Hepatocyte (in vitro differentiated cells): ENCODE measurements around the gene RAB5IF. TPM values are rescaled to one million over a fixed set of nuclear protein-coding genes. Genes with fewer than 3 reads are reported as not detected.
A peak's percentile ranks its signal among the peaks of the same experiment; 100 is the strongest.
"Not testable (repeated sequence)": the region's sequence is repeated elsewhere in the genome, so short reads cannot be mapped to it uniquely, and the experiment has no call there.

Source experiments
- DNase-seq: peaks from one replicate; pipeline ENCODE4 v3.0.0-alpha.2; 2016; ENCODE audit warnings: low spot score
- H2AFZ ChIP-seq: fragments of 200-600 bp; sonication (generic); 2 replicates; pipeline ENCODE4 v1.6.0; 2016; ENCODE audit warnings: antibody characterized with exemption, mild to moderate bottlenecking
- H3K27ac ChIP-seq: fragments of 200-600 bp; sonication (generic); 2 replicates; pipeline ENCODE4 v1.5.1; 2016; ENCODE audit warnings: mild to moderate bottlenecking
- H3K27me3 ChIP-seq: fragments of 200-600 bp; sonication (generic); 2 replicates; pipeline ENCODE4 v1.6.1; 2016
- H3K36me3 ChIP-seq: fragments of 200-600 bp; sonication (generic); replicated peaks from 2 replicates; pipeline ENCODE4 v1.5.1; 2016; ENCODE audit warnings: low read depth; ENCODE audit not compliant: insufficient read depth
- H3K4me1 ChIP-seq: fragments of 200-600 bp; sonication (generic); 2 replicates; pipeline ENCODE4 v1.5.1; 2016; ENCODE audit warnings: mild to moderate bottlenecking, moderate library complexity; ENCODE audit not compliant: insufficient read depth
- H3K4me2 ChIP-seq: fragments of 200-600 bp; sonication (generic); 2 replicates; pipeline ENCODE4 v1.6.0; 2016
- H3K4me3 ChIP-seq: fragments of 200-600 bp; sonication (generic); 2 replicates; pipeline ENCODE4 v1.5.1; 2016; ENCODE audit warnings: mild to moderate bottlenecking
- H3K79me2 ChIP-seq: fragments of 200-600 bp; sonication (generic); 2 replicates; pipeline ENCODE4 v1.6.0; 2017; ENCODE audit warnings: mild to moderate bottlenecking
- H3K9me2 ChIP-seq: fragments of 200-600 bp; sonication (generic); replicated peaks from 2 replicates; pipeline ENCODE4 v1.6.0; 2017; ENCODE audit warnings: mild to moderate bottlenecking; ENCODE audit not compliant: insufficient read depth
- H3K9me3 ChIP-seq: fragments of 200-600 bp; sonication (generic); 2 replicates; pipeline ENCODE4 v1.5.1; 2016; ENCODE audit warnings: low read depth, mild to moderate bottlenecking
- H4K20me1 ChIP-seq: fragments of 200-600 bp; sonication (generic); 2 replicates; pipeline ENCODE4 v1.6.0; 2016; ENCODE audit warnings: mild to moderate bottlenecking; ENCODE audit not compliant: insufficient read depth, poor library complexity, severe bottlenecking
- CTCF ChIP-seq: fragments of 200-600 bp; sonication (generic); IDR thresholded peaks from 2 replicates; pipeline ENCODE4 v1.5.1; 2016; ENCODE audit warnings: antibody characterized with exemption, mild to moderate bottlenecking; ENCODE audit not compliant: poor library complexity
- EZH2 ChIP-seq: fragments of 200-600 bp; sonication (generic); IDR thresholded peaks from 2 replicates; pipeline ENCODE4 v1.6.1; 2016; ENCODE audit warnings: antibody characterized with exemption, mild to moderate bottlenecking, borderline replicate concordance
- EZH2phosphoT487 ChIP-seq: fragments of 200-600 bp; sonication (generic); IDR thresholded peaks from one replicate; pipeline ENCODE4 v1.6.1; 2018; ENCODE audit warnings: antibody characterized with exemption, mild to moderate bottlenecking, low read depth, moderate library complexity; ENCODE audit not compliant: unreplicated experiment, severe bottlenecking
- WGBS: methylation state at CpG from one replicate; pipeline ENCODE4 v1.1.6; 2016; ENCODE audit warnings: low lambda C conversion rate; ENCODE audit errors: missing lambda C conversion rate; 5-methylcytosine and 5-hydroxymethylcytosine counted together
- polyA plus RNA-seq: library from polyadenylated mRNA; unstranded; fragments of >200 nt; fragmentation: Nextera tagmentation; extraction: Ambion mirVana; gene quantifications from 2 replicates; pipeline ENCODE4 v1.2.1, GENCODE V29; 2016
- total RNA-seq: library from RNA; depleted of rRNA; stranded (reverse); fragments of >200 nt; gene quantifications from 2 replicates; pipeline ENCODE4 v1.2.3, GENCODE V29; 2014

RAB5IF gene
- total and polyA plus RNA-seq, 2 experiments from 2014 or later: 134 to 198 TPM

GRCh38 chr20:36607586-36608387 lies 2.2 kb downstream of the RAB5IF start:
- peak overlapping the region; percentile 90 for H3K27ac ChIP-seq
- H3K9me3 ChIP-seq: no peaks in the 10 kb centered on the region
- no peaks in the 10 kb centered on the region for H3K36me3 ChIP-seq
- H4K20me1 ChIP-seq: peaks cover 5% of the 10 kb centered on the region
- H3K4me1 ChIP-seq: peaks cover 8% of the 10 kb centered on the region
- H3K4me3 ChIP-seq: no peak overlapping the region
- no peaks in the 10 kb centered on the region for H3K9me2 ChIP-seq
- peak overlapping the region; percentile 89 for H3K4me2 ChIP-seq
- WGBS: 79% methylated on average over 7 of the region's 7 CpGs
- no peak for TF ChIP-seq EZH2phosphoT487
- no peak for TF ChIP-seq EZH2
- TF ChIP-seq CTCF: no peak
- DNase-seq: peak; percentile 67
- H3K27me3 ChIP-seq: no peaks in the 10 kb centered on the region
- peaks cover 38% of the 10 kb centered on the region for H3K79me2 ChIP-seq
- no peak overlapping the region for H2AFZ ChIP-seq

- H4K20me1 ChIP-seq, H3K4me1 ChIP-seq, H3K27me3 ChIP-seq, H3K4me3 ChIP-seq, H3K9me3 ChIP-seq, H3K9me2 ChIP-seq, H3K36me3 ChIP-seq, DNase-seq, H2AFZ ChIP-seq: not testable (repeated sequence)
- 94% methylated on average over 6 of the region's 6 CpGs for WGBS
- peak overlapping the region; percentile 55 for H3K4me2 ChIP-seq
- peaks cover 38% of the 10 kb centered on the region for H3K79me2 ChIP-seq
- peak overlapping the region; percentile 90 for H3K27ac ChIP-seq
Measured at GRCh38 chr20:36608388-36608728, 2.8 kb downstream of the RAB5IF start.

- Histone ChIP-seq H3K9me3 (no peaks in the 10 kb centered on the region), H3K4me1 (peaks cover 4% of the 10 kb centered on the region), H3K36me3 (no peaks in the 10 kb centered on the region), H3K79me2 (peaks cover 29% of the 10 kb centered on the region), H3K9me2 (no peaks in the 10 kb centered on the region), H3K4me3 (no peak overlapping the region), H3K27me3 (no peaks in the 10 kb centered on the region), H3K4me2 (no peak overlapping the region), H2AFZ (no peak overlapping the region), H3K27ac (no peak overlapping the region), H4K20me1 (peaks cover 5% of the 10 kb centered on the region)
- TF ChIP-seq EZH2: no peak
- TF ChIP-seq EZH2phosphoT487: no peak
- no peak for TF ChIP-seq CTCF
- DNase-seq: no peak
- WGBS: 94% methylated on average over 5 of the region's 5 CpGs
Measured at GRCh38 chr20:36611625-36612024, 6.0 kb downstream of the RAB5IF start.

- H3K27ac ChIP-seq: no peak overlapping the region
- no peaks in the 10 kb centered on the region for H3K4me1 ChIP-seq
- H2AFZ ChIP-seq: no peak overlapping the region
- peaks cover 8% of the 10 kb centered on the region for H3K79me2 ChIP-seq
- H3K36me3 ChIP-seq: no peaks in the 10 kb centered on the region
- H3K4me3 ChIP-seq: no peak overlapping the region
- no peaks in the 10 kb centered on the region for H3K27me3 ChIP-seq
- H3K9me3 ChIP-seq: no peaks in the 10 kb centered on the region
- WGBS: 94% methylated on average over 3 of the region's 3 CpGs
- no peak for DNase-seq
- H3K9me2 ChIP-seq: no peaks in the 10 kb centered on the region
- H3K4me2 ChIP-seq: no peak overlapping the region
- TF ChIP-seq EZH2phosphoT487 (no peak), EZH2 (no peak), CTCF (no peak)
- no peaks in the 10 kb centered on the region for H4K20me1 ChIP-seq
Measured at GRCh38 chr20:36613974-36614373, 8.4 kb downstream of the RAB5IF start.
